HG02588 (cell line): ENCODE results near the gene C5orf46.
"Not testable (repeated sequence)": the region's sequence is repeated elsewhere in the genome, so short reads cannot be mapped to it uniquely, and the experiment has no call there.

ENCODE experiments used
- ATAC-seq: cut with Tn5 transposase; IDR thresholded peaks from one replicate; pipeline ENCODE4 v1.9.1; 2021; ENCODE audit warnings: mild to moderate bottlenecking, moderate library complexity; ENCODE audit not compliant: unreplicated experiment

The C5orf46 gene

GRCh38 chr5:147906326-147907095 is at the start of gene C5orf46:
C5orf46 (minus strand) TSS chr5:147906538; CDS start chr5:147906501, 37 bp downstream.
- no peak for ATAC-seq

- no peak for ATAC-seq
Measured at GRCh38 chr5:147954971-147955370, 48.6 kb upstream of the C5orf46 start.

GRCh38 chr5:147949711-147950573 is 43.6 kb upstream of the C5orf46 start:
- no peak for ATAC-seq

DNA sequence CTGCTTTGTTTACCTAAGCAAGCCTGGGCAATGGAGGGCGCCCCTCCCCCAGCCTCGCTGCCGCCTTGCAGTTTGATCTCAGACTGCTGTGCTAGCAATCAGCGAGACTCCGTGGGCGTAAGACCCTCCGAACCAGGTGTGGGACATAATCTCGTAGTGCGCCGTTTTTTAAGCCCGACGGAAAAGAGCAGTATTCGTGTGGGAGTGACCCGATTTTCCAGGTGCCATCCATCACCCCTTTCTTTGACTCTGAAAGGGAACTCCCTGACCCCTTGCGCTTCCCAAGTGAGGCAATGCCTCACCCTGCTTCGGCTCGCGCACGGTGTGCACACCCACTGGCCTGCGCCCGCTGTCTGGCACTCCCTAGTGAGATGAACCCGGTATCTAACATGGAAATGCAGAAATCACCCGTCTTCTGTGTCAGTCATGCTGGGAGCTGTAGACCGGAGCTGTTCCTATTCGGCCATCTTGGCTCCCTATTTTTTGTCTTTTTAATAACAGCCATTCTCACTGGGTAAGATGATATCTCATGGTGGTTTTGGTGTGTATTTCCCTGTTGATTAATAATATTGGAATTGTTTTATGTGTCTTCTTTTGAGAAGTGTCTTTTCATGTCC is 40.4 kb upstream of the C5orf46 start:
- ATAC-seq = not testable (repeated sequence)

DNA sequence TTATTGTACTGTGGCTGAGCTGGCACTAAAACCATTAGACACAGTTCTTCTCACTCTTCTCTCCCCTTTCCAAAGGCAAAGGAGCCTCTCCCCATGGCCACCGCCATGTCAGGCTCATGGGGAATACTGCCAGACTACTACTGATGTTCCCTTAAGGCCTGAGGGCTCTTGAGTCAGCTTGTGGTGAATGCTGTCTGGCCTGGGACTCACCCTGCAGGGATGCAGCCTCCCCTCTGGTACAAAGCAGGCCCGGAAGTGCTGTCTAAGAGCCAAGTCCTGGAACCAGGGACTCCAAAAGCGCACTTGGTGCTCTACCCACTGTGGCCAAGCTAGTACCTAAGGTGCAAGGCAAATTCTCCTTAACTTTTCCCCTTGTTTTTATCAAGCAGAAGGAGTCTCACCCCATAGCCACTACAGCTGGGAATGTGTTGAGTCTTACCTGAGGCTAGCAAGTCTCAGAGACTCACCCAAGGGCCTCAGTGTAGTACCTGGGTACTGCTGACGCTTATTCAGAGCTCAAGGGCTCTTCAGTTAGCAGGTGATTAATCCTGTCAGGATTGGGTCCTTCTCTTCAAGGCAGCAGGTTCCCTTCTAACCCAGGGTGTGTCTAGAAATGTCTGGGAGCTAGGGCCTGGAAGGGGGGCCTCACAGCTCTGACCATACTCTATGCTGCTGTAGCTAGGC is 33.2 kb upstream of the C5orf46 start:
- ATAC-seq = no peak

GRCh38 chr5:147935032-147935431 is 28.7 kb upstream of the C5orf46 start:
- no peak for ATAC-seq

GRCh38 chr5:147930769-147931168 is 24.4 kb upstream of the C5orf46 start:
- no peak for ATAC-seq

GRCh38 chr5:147927901-147928300 is 21.6 kb upstream of the C5orf46 start:
- no peak for ATAC-seq

- ATAC-seq = no peak
Measured at GRCh38 chr5:147925020-147925419, 18.7 kb upstream of the C5orf46 start.

GRCh38 chr5:147921136-147921535 is 14.8 kb upstream of the C5orf46 start:
- no peak for ATAC-seq

GRCh38 chr5:147920420-147921030 is 14.2 kb upstream of the C5orf46 start:
- no peak for ATAC-seq

DNA sequence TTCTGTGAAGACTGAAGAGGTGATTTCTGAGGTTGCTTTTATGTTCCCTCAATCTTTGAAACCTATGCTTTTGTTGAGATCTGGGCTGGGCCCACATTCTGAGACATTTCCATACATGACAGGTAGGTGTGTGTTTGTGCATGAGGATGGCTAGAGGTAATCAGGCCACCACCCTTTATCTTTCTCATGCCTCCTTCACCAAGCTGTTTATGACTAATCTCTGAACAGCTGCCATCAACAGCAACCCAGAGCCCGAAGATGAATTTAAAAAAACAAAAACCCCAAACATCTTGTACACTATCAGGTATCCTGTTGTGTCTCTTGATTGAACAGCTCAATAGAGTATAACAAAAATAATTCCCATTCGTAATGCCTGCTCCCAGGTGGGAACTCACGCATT is 12.6 kb upstream of the C5orf46 start:
- ATAC-seq = no peak

DNA sequence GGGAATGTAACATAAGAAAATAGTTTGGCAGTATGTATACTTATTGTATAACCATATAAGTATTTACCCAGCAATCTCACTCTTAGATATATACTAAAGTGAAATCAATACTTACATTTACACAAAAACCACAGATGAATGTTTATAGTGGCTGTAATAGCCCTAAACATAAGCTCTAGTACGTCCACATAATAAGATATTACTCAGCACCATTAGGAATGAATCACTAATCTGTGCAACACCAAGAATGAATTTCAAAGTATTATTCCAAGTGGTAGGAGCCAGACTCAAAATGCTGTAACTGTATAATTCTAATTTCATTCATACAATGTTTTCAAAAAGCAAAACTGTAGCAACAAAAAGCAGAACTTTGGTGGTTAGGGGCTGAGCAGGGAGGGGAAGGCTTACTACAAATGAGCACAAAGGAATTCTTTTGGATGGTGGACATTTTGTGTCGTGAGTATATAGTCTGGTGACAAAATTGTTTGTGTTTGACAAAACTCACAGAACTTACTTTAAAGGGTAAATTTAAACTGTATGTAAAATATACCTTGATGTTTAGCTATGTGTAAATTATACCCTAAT is 11.9 kb upstream of the C5orf46 start:
- no peak for ATAC-seq

GRCh38 chr5:147913786-147914185 is 7.4 kb upstream of the C5orf46 start:
- ATAC-seq = no peak

DNA sequence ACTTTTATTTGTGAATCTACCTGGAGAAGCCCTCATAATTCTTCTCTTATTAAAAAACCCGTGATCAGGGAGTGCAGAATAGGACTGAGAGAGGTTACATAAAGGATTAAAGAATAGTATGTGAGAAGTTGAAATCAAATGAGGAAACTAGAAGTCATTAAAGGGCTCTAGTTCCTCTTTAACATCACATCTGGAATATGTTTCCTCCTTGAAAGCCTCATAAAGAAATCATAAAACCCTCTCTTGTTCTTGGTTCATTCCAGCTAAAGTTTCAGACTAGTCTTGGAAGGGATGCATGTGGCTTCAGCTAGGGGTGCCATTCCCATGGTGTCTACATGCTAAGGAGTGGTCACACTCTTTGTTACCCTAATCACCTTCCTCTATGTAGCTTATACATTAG is 5.7 kb upstream of the C5orf46 start:
- no peak for ATAC-seq

- no peak for ATAC-seq
Measured at GRCh38 chr5:147911427-147911826, 5.1 kb upstream of the C5orf46 start.

- no peak for ATAC-seq
Measured at GRCh38 chr5:147904110-147904509, 2.2 kb downstream of the C5orf46 start.

DNA sequence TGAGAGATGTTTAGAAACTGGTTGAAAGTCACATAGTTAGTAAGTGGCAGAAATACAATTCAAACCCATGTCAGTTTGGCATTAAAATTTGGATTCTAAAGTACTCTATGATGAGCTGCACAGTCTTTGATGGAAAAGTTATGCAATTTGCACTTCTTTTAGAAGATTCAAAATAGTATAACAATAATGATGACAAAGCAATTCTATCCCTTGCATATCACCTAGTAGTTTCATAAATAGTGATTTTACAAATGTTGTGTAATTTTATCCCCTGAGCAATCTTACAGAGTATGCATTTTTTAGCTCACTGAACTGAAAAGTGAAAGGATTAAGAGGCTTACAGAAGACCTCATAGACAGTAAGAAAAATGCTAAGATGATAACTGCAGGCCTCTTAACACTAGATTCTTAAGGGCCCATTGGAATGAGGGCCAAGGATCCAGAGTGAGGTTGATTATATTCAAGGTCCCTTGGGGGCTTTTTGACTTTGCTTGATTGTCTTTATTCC is 3.7 kb downstream of the C5orf46 start:
- no peak for ATAC-seq

- ATAC-seq = no peak
Measured at GRCh38 chr5:147901599-147902039, 4.7 kb downstream of the C5orf46 start.

DNA sequence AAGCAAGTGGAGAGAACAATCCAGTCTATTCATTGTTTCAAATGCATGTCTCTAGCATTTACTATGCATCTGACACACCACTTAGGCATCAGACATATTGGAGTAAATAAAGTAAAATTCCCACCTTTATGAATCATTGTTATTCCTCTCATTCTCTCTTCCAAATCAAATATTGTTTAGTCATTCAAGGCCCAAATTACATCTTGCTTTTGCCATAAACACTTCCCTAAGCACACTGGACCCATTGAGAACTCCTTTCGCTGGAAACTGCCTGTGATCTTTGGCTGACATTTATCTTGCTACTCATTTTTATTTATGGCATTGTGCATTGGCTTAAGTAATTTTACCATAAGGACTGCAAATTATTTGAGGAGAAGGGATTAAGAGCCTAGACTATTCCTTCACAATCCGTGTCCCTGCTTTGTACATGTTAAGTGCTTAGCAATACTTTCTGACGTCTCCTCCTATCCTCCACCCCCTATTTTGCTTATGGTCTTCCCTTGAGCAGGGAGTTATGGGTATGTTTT is 7.4 kb downstream of the C5orf46 start:
- no peak for ATAC-seq
